GM13976 (cell line): ENCODE results near the gene MAP4K4.

ENCODE experiments used
- DNase-seq: peaks from one replicate; pipeline ENCODE4 v3.0.0; 2012; ENCODE audit warnings: low spot score
- CTCF ChIP-seq: IDR thresholded peaks from 2 replicates; pipeline ENCODE4 v1.5.1; 2012; ENCODE audit warnings: borderline replicate concordance, mild to moderate bottlenecking; ENCODE audit not compliant: insufficient read depth; ENCODE audit errors: extremely low read depth, missing control alignments, control extremely low read depth
- in situ Hi-C: fragments of 300-500 bp; cut with MboI; formaldehyde crosslinking; loops from one replicate; pipeline ENCODE4 v1.12.0; 2022; ENCODE audit warnings: low sequenced_read_pairs, mixed read lengths, inconsistent platforms; ENCODE audit not compliant: unreplicated experiment

Gene MAP4K4

GRCh38 chr2:101902169-101902568 is 204.7 kb downstream of the MAP4K4 start:
- in situ Hi-C loops, result no loop called here
- no peak for TF ChIP-seq CTCF
- DNase-seq, result no peak

- DNase-seq, result no peak
- in situ Hi-C loops, result no loop called here
- no peak for TF ChIP-seq CTCF
Measured at GRCh38 chr2:101904916-101905315, 207.4 kb downstream of the MAP4K4 start.

- in situ Hi-C loops, result no loop called here
- no peak for TF ChIP-seq CTCF
- no peak for DNase-seq
Measured at GRCh38 chr2:101905746-101906336, 208.3 kb downstream of the MAP4K4 start.

- no peak for DNase-seq
- no peak for TF ChIP-seq CTCF
- in situ Hi-C loops, result no loop called here
Measured at GRCh38 chr2:101909760-101910159, 212.3 kb downstream of the MAP4K4 start.

- in situ Hi-C loops, result no loop called here
Measured at GRCh38 chr2:101912545-101912944, 215.0 kb downstream of the MAP4K4 start.

GRCh38 chr2:101921319-101921952 is 223.9 kb downstream of the MAP4K4 start:
- no peak for DNase-seq
- in situ Hi-C loops, result no loop called here

More at GRCh38 chr2:101912545-101912944, 215.0 kb downstream of the MAP4K4 start:
- TF ChIP-seq CTCF, result no peak
- DNase-seq, result no peak

More at GRCh38 chr2:101921319-101921952, 223.9 kb downstream of the MAP4K4 start:
- TF ChIP-seq CTCF, result no peak
